Endothelial cell of umbilical vein (primary cell): Measurements from ENCODE around the gene OR10A3. TPM values are rescaled to one million over a fixed set of nuclear protein-coding genes. Genes with fewer than 3 reads are reported as not detected.

Experiments
- BruUV-seq: library from RNA; stranded (reverse); fragments of 400-500 nt; replicated peaks from 2 replicates; lab custom pipeline; 2021; lab: Mats Ljungman, UMichigan
- CTCF ChIA-PET: fragments of 300-600, 350-600 bp; sonication (Branson Sonifier 250); formaldehyde crosslinking; loops from one replicate; lab custom pipeline; 2021; ENCODE audit warnings: antibody characterized with exemption, inconsistent platforms; lab: Charles Lee
- POLR2A ChIA-PET: fragments of 300-600, 350-600 bp; sonication (Branson Sonifier 250); formaldehyde crosslinking; loops from one replicate; lab custom pipeline; 2021; ENCODE audit warnings: antibody characterized with exemption, inconsistent platforms; lab: Charles Lee
- DNase-seq: peaks from one replicate; pipeline ENCODE4 v3.0.0-alpha.2; 2011; ENCODE audit warnings: low read depth, low spot score
- FAIRE-seq: peaks from 2 replicates; lab custom pipeline; 2011; peaks lifted over from hg19 to GRCh38; lab: Jason Lieb, UNC
- H2AFZ ChIP-seq: 2 replicates; pipeline ENCODE4 v1.6.0; 2012; ENCODE audit warnings: low read depth, low read length, control low read depth, inconsistent platforms
- H3K27ac ChIP-seq: 2 replicates; pipeline ENCODE4 v1.5.1; 2011; ENCODE audit warnings: low read depth, mild to moderate bottlenecking, control low read depth, low read length, moderate library complexity; ENCODE audit not compliant: insufficient read depth
- H3K27me3 ChIP-seq, 2 experiments: 2 replicates each; pipeline versions ENCODE4 v1.6.0 to v1.6.1; 2011; ENCODE audit warnings: low read length in 2 of 2, mixed read lengths in 1 of 2; ENCODE audit not compliant: control insufficient read depth in 2 of 2, insufficient read depth in 2 of 2
- H3K36me3 ChIP-seq, 2 experiments: 2 replicates in 1 of 2; 3 replicates in 1 of 2; pipeline ENCODE4 v1.5.1; 2011; ENCODE audit warnings: low read length in 2 of 2, mild to moderate bottlenecking in 1 of 2, moderate library complexity in 1 of 2; ENCODE audit not compliant: control insufficient read depth in 2 of 2, insufficient read depth in 2 of 2; ENCODE audit errors: extremely low read depth in 1 of 2
- H3K4me1 ChIP-seq: 3 replicates; pipeline ENCODE4 v1.5.1; 2011; ENCODE audit warnings: mild to moderate bottlenecking, low read length; ENCODE audit not compliant: control insufficient read depth, insufficient read depth; ENCODE audit errors: extremely low read depth
- H3K4me2 ChIP-seq: 2 replicates; pipeline ENCODE4 v1.6.1; 2011; ENCODE audit warnings: low read length, control low read depth, mixed read lengths; ENCODE audit not compliant: insufficient read depth
- H3K4me3 ChIP-seq, 3 experiments: fragments of 200-600 bp in 1 of 3; sonication (generic), shearing (Covaris generic) in 1 of 3; replicated peaks in 1 of 3; 2 replicates each; pipeline ENCODE4 v1.5.1; 2011 to 2016; ENCODE audit warnings: control low read depth in 3 of 3, low read length in 3 of 3, mild to moderate bottlenecking in 2 of 3, inconsistent platforms in 1 of 3, low read depth in 1 of 3, moderate library complexity in 1 of 3; ENCODE audit not compliant: insufficient read depth in 1 of 3
- H3K79me2 ChIP-seq: 2 replicates; pipeline ENCODE4 v1.6.0; 2012; ENCODE audit warnings: low read length, inconsistent platforms; ENCODE audit not compliant: control insufficient read depth, insufficient read depth
- H3K9ac ChIP-seq: replicated peaks from 2 replicates; pipeline ENCODE3; 2011; ENCODE audit warnings: low read length, control low read depth; ENCODE audit not compliant: insufficient read depth; ENCODE audit errors: extremely low read depth
- H3K9me1 ChIP-seq: replicated peaks from 3 replicates; pipeline ENCODE4 v1.6.0; 2011; ENCODE audit warnings: mild to moderate bottlenecking, low read length; ENCODE audit not compliant: control insufficient read depth, insufficient read depth; ENCODE audit errors: extremely low read depth
- H3K9me3 ChIP-seq: replicated peaks from 2 replicates; pipeline ENCODE4 v1.5.1; 2012; ENCODE audit warnings: low read length, inconsistent platforms; ENCODE audit not compliant: control insufficient read depth, insufficient read depth
- H4K20me1 ChIP-seq: replicated peaks from 2 replicates; pipeline ENCODE3; 2011; ENCODE audit warnings: mild to moderate bottlenecking, low read length; ENCODE audit not compliant: control insufficient read depth, insufficient read depth; ENCODE audit errors: extremely low read depth
- CTCF ChIP-seq, 2 donors: IDR thresholded peaks; 1 replicate in 1 of 2; 2 replicates in 1 of 2; pipeline ENCODE4 v1.5.1; 2011; ENCODE audit warnings: low read length in 2 of 2, mild to moderate bottlenecking in 2 of 2, moderate library complexity in 2 of 2, control low read depth in 1 of 2, inconsistent platforms in 1 of 2, low read depth in 1 of 2; ENCODE audit not compliant: insufficient read depth in 1 of 2; ENCODE audit errors: extremely low read depth in 1 of 2
- EZH2 ChIP-seq: IDR thresholded peaks from 2 replicates; pipeline ENCODE4 v1.6.1; 2012; ENCODE audit warnings: borderline replicate concordance, low read depth, mild to moderate bottlenecking, moderate library complexity, low read length, inconsistent platforms; ENCODE audit not compliant: severe bottlenecking
- FOS ChIP-seq: IDR thresholded peaks from 2 replicates; pipeline ENCODE4 v1.6.1; 2011; ENCODE audit warnings: mild to moderate bottlenecking, low read length, moderate library complexity, borderline replicate concordance; ENCODE audit not compliant: insufficient read depth
- GATA2 ChIP-seq: IDR thresholded peaks from 2 replicates; pipeline ENCODE4 v1.7.0; 2011; ENCODE audit warnings: low read depth, mild to moderate bottlenecking, moderate library complexity, mixed read lengths, low read length; ENCODE audit not compliant: insufficient read length, insufficient read depth
- JUN ChIP-seq: IDR thresholded peaks from 2 replicates; pipeline ENCODE4 v1.6.1; 2011; ENCODE audit warnings: borderline replicate concordance, low read depth; ENCODE audit not compliant: insufficient read length, insufficient read depth
- MAX ChIP-seq: IDR thresholded peaks from 2 replicates; pipeline ENCODE4 v1.6.1; 2011; ENCODE audit not compliant: insufficient read depth, insufficient read length
- POLR2A ChIP-seq: IDR thresholded peaks from 2 replicates; pipeline ENCODE4 v1.6.1; 2012; ENCODE audit warnings: low read depth, mild to moderate bottlenecking, control low read depth, low read length
- POLR2AphosphoS5 ChIP-seq: IDR thresholded peaks from 2 replicates; pipeline ENCODE4 v1.6.1; 2012; ENCODE audit warnings: low read depth, mild to moderate bottlenecking, control low read depth, low read length, moderate library complexity; ENCODE audit not compliant: insufficient read depth
- dilution Hi-C: fragments of 300-500 bp; cut with MboI; formaldehyde crosslinking; loops from one replicate; pipeline ENCODE4 v1.15.0; 2019; ENCODE audit warnings: low sequenced_read_pairs; ENCODE audit not compliant: extremely low pct_ligation_motif_present
- intact Hi-C: fragments of 100-400 bp; cut with micrococcal nuclease; formaldehyde crosslinking; loops from one replicate; pipeline ENCODE4 v1.10.0; 2022
- polyA plus RNA-seq, 4 experiments: library from polyadenylated mRNA; depleted of rRNA in 3 of 4; stranded (reverse) in 3 of 4; unstranded in 1 of 4; fragments of >200 nt; gene quantifications; 2 replicates each; pipeline versions ENCODE4 v1.2.1 to v1.2.3, GENCODE V29; 2011 to 2012; ENCODE audit warnings: missing spikeins in 1 of 4
- total RNA-seq: library from RNA; stranded (reverse); gene quantifications from 2 replicates; pipeline ENCODE4 v1.2.3, GENCODE V29; 2021

Gene OR10A3
- total and polyA plus RNA-seq, 2 donors (not counting 3 experiments of a cell fraction or from before 2014, with no cell fraction given), result not detected

GRCh38 chr11:7905961-7906429 lies 35.5 kb downstream of the OR10A3 start:
- peaks cover 2 to 8% of the 10 kb centered on the region in 2 experiments for H3K27me3 ChIP-seq
- no peak overlapping the region for H3K4me2 ChIP-seq
- H3K4me1 ChIP-seq, result no peaks in the 10 kb centered on the region
- no peak for TF ChIP-seq CTCF (IDR thresholded peaks at IDR 0.05; ENCODE audit: extremely low read depth in 1 of 2, insufficient read depth in 1 of 2, low read depth in 1 of 2, low read length in 2 of 2)
- TF ChIP-seq MAX, result no peak
- no peak for TF ChIP-seq FOS
- TF ChIP-seq GATA2, result no peak
- no peak for TF ChIP-seq POLR2A
- no peak for TF ChIP-seq JUN
- no peak for TF ChIP-seq POLR2AphosphoS5
- TF ChIP-seq EZH2, result no peak
- dilution Hi-C loops (no loop called here), intact Hi-C loops (loop anchor here (1.0 to 5.0 kb wide), 3 partner anchors 71 to 186 kb away; partner anchors contain the start of gene EIF3F)
- no peaks in the 10 kb centered on the region for H3K9me1 ChIP-seq
- H3K4me3 ChIP-seq, result no peak overlapping the region
- no TSS peak for BruUV-seq
- H2AFZ ChIP-seq, result no peak overlapping the region
- no peak overlapping the region for H3K9ac ChIP-seq
- DNase-seq (no peak), FAIRE-seq (no peak)
- no peaks in the 10 kb centered on the region for H4K20me1 ChIP-seq
- H3K27ac ChIP-seq, result no peak overlapping the region
- ChIA-PET CTCF (interaction anchor here (1.2 to 7.9 kb wide), 5 partner anchors 69 to 214 kb away, joined by 3 to 109 read pairs (median 11); partner anchors contain the start of gene EIF3F), POLR2A (no interaction called here)
- no peaks in the 10 kb centered on the region for H3K9me3 ChIP-seq
- no peaks in the 10 kb centered on the region for H3K36me3 ChIP-seq
- H3K79me2 ChIP-seq, result no peaks in the 10 kb centered on the region
